GM21825 (cell line): Measurements from ENCODE around the gene HK2.
A peak's percentile ranks its signal among the peaks of the same experiment; 100 is the strongest.
"Not testable (repeated sequence)": the region's sequence is repeated elsewhere in the genome, so short reads cannot be mapped to it uniquely, and the experiment has no call there.

Experiments used
- ATAC-seq: cut with Tn5 transposase; IDR thresholded peaks from one replicate; pipeline ENCODE4 v1.9.1; 2021; ENCODE audit warnings: mild to moderate bottlenecking, moderate library complexity; ENCODE audit not compliant: unreplicated experiment

Gene HK2

GRCh38 chr2:74833418-74834233 is at the start of gene HK2:
Gene HK2 (plus strand): TSS chr2:74834127. CDS start chr2:74834581, 454 bp downstream.
- peak; percentile 74 for ATAC-seq

- no peak for ATAC-seq
Observed at GRCh38 chr2:74789271-74789670, 44.7 kb upstream of the HK2 start.

DNA sequence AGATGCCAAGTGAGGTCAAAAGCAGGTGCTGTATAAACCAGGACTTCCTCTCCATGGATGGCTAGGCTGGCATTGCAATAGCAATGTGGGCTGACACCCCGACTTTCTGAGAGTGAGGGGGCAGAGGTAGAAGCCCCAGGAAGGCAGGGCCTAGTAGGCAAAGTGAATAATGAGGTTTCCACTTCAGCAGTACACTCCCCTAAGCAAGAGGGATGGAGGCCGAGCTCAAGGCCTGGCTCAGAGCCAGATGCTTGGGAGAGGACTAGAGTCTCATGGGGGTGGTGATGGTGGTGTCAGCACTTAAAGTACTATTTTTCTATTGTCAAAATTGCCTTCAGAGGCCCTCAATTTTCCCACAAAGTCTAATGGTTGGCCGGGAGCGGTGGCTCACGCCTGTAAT is 41.6 kb upstream of the HK2 start:
- ATAC-seq = no peak

DNA sequence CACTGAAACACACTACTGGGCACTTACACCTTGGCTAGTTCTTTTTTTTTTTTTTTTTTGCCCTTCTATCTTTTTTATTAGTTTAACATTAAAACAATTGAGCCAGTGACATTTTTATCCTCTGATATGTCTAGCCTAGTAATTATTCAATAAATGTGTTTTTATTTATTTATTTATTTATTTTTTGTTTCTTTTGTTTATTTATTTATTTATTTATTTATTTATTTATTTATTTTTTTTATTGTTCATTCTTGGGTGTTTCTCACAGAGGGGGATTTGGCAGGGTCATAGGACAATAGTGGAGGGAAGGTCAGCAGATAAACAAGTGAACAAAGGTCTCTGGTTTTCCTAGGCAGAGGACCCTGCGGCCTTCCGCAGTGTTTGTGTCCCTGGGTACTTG is 39.0 kb upstream of the HK2 start:
- not testable (repeated sequence) for ATAC-seq

- ATAC-seq = no peak
Observed at GRCh38 chr2:74806355-74806839, 27.5 kb upstream of the HK2 start.

DNA sequence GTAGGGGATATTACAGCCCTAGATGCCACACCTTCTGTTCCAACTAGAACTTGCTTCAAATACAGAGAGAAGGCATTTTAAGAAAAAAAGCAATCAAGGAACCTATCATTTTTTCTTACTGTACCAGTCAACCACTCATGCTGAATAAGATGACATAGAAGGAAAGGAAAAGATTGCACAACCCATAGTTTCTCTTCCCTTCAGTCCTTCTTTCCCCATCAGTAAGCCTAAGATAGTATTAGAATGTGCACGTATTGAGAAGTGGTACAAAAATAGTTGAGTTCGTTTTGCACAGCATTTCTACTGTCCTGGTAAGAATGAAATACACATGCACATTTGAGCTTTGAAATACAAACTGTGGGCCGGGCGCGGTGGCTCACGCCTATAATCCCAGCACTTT is 27.0 kb upstream of the HK2 start:
- no peak for ATAC-seq

GRCh38 chr2:74812787-74813590 is 20.9 kb upstream of the HK2 start:
- no peak for ATAC-seq

DNA sequence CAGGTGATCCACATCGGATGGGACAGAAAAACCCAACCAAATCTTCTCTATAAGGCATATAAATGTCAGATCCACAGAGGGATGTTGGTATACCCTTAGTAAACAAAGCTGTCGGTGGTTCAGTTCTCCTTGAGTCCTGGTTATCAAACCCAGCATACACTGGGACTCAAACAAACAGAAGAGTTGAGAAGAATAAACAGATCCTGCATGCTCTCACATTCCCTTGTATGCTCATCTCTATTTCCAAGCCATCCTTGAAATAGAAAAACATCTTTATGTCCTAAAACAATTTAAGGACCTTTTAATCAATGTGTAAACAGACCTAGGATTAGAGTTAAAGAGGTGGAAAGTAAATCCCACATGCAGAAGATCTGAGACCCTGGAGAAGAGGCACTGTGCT is 19.8 kb upstream of the HK2 start:
- no peak for ATAC-seq

DNA sequence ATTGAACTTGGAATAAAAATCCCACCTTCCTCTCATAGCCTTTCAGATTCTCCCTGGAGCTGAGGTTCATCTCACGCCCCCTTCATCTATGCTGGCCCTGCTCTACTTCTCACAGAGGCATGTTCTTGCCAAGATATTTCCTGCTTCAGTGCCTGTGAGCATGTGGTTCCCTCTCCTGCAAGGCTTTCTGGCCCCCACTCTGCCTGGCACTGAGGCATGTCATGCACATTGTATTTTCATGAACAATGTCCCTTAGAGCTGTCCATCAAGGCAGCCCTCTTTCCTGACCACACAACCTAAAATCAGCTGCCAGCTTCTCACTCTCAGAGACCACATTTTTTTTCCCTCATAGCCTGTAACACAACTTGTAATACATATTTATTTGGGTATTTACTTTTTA is 18.0 kb upstream of the HK2 start:
- ATAC-seq = no peak

DNA sequence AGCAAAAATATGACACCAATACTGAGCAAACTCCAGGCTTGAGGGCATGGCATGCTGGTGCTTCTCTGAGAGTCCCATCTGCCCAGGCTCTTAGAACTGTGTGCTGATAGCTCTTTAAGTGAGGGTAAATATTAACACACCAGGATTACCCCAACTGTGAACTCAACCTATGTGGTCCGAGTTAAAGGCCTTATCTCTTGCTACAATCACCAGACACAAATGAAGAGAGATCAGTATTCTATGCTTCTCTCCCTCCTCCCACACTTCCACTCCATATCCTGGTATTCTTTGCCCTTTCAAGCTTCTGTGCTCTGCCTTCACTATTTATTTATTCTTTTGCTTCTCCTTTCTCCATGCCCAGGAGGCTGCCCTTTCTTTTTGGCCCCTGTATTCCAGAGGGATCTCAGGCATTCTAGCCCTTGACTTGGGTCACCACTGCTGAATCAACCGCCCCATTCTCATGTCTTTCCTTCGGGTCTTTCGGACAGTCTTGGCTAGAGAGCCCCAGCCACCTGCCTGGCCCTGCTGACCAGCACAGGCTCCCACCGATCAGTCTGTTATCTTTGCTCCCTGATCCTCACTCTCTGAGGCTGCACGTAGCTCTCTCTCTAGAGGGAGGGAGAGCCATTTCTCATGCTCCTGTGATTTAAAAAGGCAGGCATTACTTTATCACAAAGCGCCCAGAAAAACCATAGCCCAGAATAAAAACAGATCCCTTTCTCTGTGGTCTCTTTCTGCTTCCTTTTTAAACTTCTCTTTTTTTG is 17.2 kb upstream of the HK2 start:
- ATAC-seq = no peak

GRCh38 chr2:74817304-74817675 is 16.6 kb upstream of the HK2 start:
- no peak for ATAC-seq

DNA sequence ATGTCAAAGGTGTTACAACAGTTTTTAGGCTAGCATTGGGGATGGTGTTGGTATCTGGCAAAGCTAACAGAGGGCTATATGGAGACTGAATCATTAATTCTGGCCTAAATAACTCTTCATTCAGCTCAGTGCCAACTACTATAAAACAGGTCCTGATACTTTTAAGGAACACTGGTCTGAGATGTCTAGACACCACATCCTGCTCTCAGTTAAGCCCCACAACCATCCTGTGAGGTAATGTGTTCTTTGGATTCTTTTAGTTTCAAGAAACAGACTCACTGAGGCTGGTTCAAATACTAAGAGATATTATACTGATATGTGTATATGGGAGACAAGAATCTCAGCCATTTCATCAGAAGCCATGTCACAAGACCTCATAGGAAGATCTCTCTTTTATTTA is 14.2 kb upstream of the HK2 start:
- ATAC-seq = no peak

DNA sequence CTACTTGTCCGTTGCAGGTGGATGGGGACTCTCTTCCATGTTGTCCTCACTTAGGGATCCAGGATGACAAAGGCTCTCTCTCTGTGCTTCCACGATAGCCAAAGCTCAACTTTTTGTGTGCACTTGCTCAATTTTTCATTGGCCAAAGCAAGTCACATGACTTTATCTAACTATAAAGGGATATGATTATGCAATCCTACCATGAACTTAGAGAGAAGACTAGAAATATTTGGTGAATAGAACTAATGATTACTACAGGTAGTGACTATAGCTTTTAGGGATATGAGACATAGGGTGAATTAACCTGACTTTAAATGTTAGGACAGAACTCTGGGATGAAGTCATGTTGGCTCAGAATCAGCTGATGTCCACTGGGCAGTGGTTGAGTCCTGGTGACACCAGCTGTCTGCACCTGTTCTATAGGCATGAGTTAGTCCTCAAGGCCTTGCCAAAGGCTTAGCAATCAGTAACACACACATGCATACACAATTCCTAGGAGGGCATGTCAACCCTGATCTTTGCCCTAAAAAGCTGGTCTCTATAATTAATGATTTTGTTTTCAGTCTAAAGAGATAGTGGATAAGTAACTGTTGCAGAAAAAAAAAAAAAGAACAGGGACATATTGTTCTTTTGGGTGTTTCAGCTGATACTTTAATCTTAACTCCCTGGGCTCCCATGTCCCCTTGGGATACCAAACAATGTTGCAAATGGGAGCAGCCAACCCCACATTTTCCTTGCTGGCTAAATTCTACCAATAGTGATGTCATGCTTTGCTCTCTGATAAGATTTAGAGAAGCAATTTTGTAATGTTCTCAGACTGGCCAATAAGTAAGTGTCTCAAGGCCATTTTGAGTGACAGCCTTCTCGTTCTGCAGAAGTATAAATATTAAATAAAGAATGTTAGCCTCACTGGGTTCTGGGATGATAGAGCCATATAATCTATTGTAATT is 12.5 kb upstream of the HK2 start:
- ATAC-seq = no peak

GRCh38 chr2:74822771-74823566 is 11.0 kb upstream of the HK2 start:
- no peak for ATAC-seq

- no peak for ATAC-seq
Observed at GRCh38 chr2:74824679-74825078, 9.2 kb upstream of the HK2 start.

- ATAC-seq = no peak
Observed at GRCh38 chr2:74828543-74828942, 5.4 kb upstream of the HK2 start.

GRCh38 chr2:74831693-74832530 is 2.0 kb upstream of the HK2 start:
- no peak for ATAC-seq

GRCh38 chr2:74834234-74834791 is 386 bp downstream of the HK2 start:
- peak; percentile 5 for ATAC-seq
